ENCODE measurements around the gene PRR33.

DNA sequence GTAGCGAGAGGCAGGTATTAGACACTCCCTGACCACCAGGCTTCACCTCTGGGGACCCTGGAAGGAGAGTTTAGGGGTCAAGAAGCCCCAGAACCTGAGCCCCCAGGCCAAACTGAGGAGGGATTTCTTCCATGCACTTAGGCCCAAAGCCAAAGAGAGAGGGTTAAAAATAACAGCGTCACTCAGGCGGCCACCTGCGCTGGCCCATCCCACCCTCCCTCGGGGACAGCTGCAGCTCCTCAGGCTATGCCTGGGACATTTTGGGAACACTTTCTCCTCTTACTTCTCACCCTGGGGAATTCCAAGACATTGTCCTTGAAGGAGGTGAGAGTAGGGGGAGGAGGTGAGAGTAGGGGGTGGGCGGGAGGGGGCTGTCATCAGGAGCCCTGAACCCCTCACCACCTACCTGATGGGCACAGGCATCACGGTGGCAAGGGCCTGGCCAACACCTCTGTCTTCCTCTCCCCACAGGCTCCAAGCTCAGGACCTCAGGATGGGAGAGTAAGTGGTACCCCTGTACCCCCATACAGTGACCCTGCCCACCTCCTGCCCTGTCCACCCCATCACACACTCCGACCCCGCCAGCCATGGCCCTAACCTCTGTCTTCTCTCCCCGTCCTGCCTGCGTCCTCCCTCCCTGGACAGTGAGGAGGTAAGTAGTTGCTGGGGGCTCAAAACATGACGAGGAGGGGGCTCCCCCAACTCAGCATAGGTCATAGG is 52.3 kb downstream of the PRR33 start:
- no peak for TF ChIP-seq EP300 (IDR thresholded peaks at IDR 0.05)
- TF ChIP-seq, protein P1, sequence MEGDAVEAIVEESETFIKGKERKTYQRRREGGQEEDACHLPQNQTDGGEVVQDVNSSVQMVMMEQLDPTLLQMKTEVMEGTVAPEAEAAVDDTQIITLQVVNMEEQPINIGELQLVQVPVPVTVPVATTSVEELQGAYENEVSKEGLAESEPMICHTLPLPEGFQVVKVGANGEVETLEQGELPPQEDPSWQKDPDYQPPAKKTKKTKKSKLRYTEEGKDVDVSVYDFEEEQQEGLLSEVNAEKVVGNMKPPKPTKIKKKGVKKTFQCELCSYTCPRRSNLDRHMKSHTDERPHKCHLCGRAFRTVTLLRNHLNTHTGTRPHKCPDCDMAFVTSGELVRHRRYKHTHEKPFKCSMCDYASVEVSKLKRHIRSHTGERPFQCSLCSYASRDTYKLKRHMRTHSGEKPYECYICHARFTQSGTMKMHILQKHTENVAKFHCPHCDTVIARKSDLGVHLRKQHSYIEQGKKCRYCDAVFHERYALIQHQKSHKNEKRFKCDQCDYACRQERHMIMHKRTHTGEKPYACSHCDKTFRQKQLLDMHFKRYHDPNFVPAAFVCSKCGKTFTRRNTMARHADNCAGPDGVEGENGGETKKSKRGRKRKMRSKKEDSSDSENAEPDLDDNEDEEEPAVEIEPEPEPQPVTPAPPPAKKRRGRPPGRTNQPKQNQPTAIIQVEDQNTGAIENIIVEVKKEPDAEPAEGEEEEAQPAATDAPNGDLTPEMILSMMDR (IDR thresholded peaks at IDR 0.05): no peak
